ENCODE data around the gene FBXW11.
A peak's percentile ranks its signal among the peaks of the same experiment; 100 is the strongest.
"Not testable (repeated sequence)": the region's sequence is repeated elsewhere in the genome, so short reads cannot be mapped to it uniquely, and the experiment has no call there.

The FBXW11 gene

GRCh38 chr5:171908638-171909037 lies 97.8 kb downstream of the FBXW11 start:
- no peak for DNase-seq (ENCODE audit: low spot score)

DNA sequence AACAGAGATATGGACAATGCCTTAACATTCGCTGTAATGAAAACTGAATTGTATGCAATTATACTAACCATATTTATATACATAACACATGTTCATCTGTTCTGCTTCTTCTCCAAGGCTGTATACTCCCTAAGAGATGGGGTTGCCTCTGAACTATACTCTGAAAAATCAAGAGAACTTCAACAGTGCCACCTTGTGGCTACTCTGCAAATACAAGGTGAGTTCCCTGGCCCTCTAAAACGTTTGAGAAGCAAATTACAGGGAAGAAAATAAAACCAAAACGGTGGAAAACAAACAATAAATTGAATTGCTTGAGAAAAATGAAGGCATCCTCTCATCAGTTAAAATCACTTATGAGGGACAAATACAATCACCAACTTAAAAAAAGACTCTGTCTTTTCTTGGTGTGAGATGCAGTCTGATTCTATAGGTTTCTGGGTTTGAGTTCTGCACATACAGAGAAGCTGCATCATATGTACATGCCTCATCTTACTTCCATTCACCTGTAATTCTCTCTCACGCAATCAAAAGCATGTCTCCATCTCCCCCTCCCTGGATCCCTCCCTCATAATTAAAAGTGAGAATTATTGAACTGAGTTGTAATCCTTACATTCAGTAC lies 98.6 kb downstream of the FBXW11 start:
- peak; percentile 65 for DNase-seq (ENCODE audit: low spot score)

DNA sequence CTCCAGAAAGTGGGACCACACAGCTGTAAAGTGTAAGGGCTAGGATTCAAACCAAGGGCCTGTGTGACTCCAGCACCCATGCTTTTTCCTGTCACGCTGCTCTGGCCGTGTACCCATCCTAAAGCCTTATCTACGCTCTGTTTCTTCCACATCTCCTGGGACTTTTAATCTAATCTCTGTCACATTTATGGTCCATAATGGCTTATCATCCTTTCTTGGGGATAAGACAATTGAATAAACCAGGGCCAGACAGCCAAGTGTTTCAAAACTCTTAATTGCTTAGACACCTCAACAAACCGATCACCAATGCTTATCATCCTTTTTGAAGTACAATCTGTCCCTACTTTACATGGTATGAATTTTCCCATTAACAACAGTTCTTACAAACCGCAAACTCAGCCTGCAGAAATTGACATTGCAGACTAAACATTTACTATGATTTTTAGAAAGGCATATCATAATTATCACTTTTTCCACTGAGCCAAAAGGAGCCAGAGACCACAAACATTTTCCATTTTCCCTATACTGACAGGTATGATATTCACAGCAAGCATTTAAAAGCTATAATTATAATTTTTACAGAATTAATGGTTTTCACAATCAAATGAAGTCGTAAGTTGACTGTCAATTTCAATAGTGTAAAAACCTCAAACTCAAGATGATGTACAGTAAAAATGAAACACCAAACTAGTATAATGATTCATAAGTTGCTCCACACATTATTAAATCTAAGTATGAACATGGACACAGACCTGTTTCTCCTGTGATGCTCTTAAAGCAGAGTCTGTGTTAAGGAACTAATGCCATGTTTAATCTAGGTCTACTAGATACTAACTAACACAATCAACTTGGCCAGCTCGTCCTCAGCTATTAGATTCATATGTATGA lies 99.5 kb downstream of the FBXW11 start:
- no peak for DNase-seq (ENCODE audit: low spot score)

GRCh38 chr5:171906066-171906570 lies 100.3 kb downstream of the FBXW11 start:
- no peak for DNase-seq (ENCODE audit: low spot score)

DNA sequence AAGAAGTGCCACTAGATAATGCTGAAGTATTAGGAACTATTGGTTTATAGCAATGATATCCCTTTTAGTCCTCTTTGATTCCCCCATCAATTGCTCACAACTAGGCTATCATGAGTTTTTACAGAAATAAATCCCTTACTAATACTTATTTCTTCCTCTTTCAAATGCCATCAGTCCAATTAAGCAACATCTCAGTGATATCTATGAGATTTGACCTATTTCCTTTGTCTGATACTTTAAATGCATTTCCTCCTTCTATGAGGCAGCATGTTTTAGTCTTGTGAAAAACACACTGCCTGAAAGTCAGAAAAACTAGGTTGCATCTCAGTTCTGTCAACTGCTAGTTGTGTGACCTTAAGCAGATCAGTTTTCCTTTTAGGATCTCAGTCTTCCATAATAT lies 101.6 kb downstream of the FBXW11 start:
- DNase-seq (ENCODE audit: low spot score), result no peak

- DNase-seq (ENCODE audit: low spot score), result no peak
Observed at GRCh38 chr5:171901764-171902163, 104.7 kb downstream of the FBXW11 start.

- no peak for DNase-seq (ENCODE audit: low spot score)
Observed at GRCh38 chr5:171899792-171900191, 106.6 kb downstream of the FBXW11 start.

- DNase-seq (ENCODE audit: low spot score), result no peak
Observed at GRCh38 chr5:171898879-171899278, 107.6 kb downstream of the FBXW11 start.

DNA sequence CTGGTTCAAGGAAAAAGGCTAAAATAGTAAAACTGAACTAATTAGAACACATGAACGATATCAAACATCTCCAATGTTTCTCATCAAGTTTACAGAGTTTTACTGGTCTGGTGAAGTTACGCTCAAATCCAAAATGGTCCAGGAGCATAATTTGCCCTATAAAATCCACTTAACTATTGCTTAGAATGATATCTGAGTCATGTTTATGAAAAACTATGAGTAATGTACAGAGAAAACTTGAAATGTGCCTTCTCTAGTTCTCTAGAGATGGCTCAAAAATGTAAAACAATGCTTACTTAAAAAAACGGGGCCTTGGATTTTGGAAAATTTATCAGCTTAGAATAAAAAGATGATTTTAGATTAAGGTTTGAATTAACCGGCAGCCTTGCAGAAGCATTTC lies 108.1 kb downstream of the FBXW11 start:
- no peak for DNase-seq (ENCODE audit: low spot score)

GRCh38 chr5:171897231-171897630 lies 109.2 kb downstream of the FBXW11 start:
- DNase-seq (ENCODE audit: low spot score), result no peak

GRCh38 chr5:171895081-171895480 lies 111.4 kb downstream of the FBXW11 start:
- no peak for DNase-seq (ENCODE audit: low spot score)

- no peak for DNase-seq (ENCODE audit: low spot score)
Observed at GRCh38 chr5:171893290-171893886, 113.0 kb downstream of the FBXW11 start.

- DNase-seq (ENCODE audit: low spot score), result no peak
Observed at GRCh38 chr5:171891595-171891994, 114.8 kb downstream of the FBXW11 start.

DNA sequence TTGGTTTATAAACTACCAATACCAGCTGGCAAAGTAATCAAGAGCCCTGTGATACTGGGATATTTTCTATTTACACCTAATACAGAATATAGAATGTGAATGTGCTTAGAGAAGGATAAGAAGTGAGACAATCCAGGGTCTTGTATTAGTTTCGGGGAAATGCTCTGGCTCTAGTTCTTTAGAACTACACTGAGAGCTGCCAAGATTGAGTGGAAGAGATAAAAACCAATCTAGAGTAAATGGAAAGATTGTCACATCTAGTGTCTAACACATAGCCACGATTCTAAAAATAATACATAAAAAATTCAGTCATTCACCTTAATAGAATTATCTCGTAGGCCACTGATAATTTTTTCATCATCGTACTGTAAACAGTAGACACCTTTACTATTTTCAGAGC lies 115.3 kb downstream of the FBXW11 start:
- DNase-seq (ENCODE audit: low spot score), result no peak

DNA sequence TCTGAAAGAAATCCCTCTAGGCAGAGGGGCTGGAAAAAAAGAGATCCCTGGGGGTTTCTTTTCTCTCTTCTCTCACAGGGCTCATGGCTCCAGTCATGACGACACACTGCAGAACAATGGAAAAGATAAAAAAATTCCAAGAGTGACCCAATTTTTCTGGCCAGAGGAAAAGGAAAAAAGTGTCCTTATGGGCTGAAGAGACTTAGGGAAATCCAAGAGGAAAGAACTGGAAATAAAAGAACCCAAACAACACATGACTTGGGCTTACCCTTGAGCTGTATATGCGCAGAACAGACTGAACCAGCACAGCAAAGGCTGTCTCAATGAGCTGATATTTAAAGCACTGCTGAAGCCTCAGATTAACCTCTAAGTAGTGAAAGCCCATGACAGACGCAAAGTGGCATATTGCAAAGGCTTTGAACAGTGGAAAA lies 118.4 kb downstream of the FBXW11 start:
- DNase-seq (ENCODE audit: low spot score), result no peak

DNA sequence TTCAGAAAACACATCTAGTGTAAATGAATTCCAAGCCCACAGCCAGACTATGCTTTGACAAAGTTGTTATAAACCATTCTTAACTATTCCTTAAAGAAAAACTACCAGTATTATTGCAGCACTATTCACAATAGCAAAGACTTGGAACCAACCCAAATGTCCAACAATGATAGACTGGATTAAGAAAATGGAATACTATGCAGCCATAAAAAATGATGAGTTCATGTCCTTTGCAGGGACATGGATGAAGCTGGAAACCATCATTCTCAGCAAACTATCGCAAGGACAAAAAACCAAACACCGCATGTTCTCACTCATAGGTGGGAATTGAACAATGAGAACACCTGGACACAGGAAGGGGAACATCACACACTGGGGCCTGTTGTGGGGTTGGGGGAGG lies 120.4 kb downstream of the FBXW11 start:
- not testable (repeated sequence) for DNase-seq (ENCODE audit: low spot score)

DNA sequence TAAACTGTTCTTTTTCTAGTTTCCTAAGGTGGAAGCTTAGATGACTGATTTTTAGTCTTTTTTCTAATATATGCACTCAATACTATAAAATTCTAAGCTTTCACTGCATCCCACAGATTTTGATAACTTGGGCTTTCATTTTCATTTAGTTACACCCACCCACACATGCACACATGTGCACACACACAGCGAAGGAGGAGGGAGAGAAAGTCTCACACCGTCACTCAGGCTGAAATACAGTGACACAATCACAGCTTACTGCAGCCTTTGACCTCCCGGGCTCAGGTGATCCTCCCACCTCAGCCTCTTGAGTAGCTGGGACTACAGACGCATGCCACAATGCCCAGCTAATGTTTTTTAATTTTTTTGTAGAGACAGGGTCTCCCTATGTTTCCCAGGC lies 124.3 kb downstream of the FBXW11 start:
- DNase-seq (ENCODE audit: low spot score), result no peak

- no peak for DNase-seq (ENCODE audit: low spot score)
Observed at GRCh38 chr5:171874234-171874633, 132.2 kb downstream of the FBXW11 start.

- DNase-seq (ENCODE audit: low spot score), result no peak
Observed at GRCh38 chr5:171872666-171873065, 133.8 kb downstream of the FBXW11 start.

DNA sequence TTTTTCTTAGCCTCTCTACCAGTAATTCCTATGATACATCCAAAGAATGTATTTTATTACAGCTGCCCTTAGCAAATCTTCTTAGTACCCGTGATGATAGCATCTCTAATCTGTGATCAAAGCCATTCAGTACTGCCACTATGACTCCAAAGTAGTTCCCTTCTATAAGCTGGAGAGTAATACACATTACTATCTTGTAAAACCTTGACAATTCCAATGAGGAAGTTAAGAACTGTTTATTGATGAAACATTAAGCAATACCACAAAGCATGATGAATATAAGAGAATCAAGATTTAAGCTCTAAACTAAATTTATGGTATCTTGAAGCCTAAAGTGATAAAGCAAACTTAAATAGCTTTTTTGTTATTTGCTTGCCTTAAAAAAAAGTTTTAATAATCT lies 134.7 kb downstream of the FBXW11 start:
- no peak for DNase-seq (ENCODE audit: low spot score)

DNA sequence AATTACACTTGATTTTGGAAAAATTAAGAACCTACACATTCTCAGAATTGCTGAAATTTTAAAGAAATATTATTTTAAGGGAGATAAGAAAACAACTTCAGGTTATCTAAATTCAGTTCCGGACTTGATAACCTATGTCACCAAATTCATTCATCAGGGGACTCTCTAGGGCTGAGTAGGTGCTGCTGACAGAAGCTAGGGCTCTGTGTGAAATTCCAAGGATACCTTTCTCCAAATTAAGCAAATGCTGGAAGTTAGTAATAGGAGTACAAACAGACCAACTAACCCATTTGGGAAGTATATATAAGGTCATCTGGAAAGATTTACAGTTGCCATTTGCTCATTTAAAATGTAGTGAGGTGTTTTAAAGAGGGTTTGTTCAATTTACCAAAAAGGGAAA lies 136.5 kb downstream of the FBXW11 start:
- DNase-seq (ENCODE audit: low spot score), result no peak

GRCh38 chr5:171868236-171868635 lies 138.2 kb downstream of the FBXW11 start:
- no peak for DNase-seq (ENCODE audit: low spot score)

DNA sequence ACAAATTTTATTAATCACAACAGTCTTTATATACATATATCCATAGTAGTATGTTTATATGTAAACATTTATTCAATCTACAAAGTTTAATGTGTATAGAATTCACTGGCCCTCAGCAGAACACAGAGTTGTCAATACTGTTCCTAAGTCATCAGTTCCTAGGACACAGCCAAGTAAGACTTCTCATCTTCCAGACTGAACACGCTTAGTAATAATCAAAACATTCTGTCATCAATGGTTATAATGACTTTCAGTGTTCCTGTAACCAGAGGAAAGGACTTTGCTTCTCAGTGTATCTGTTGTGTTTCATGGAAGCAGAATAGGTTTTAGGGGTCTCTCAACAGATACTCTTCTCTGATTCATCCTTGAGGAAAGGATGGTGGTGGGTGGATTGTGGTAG lies 138.7 kb downstream of the FBXW11 start:
- no peak for DNase-seq (ENCODE audit: low spot score)
